Hepatocyte (in vitro differentiated cells): ENCODE measurements around the gene PCBP3.

Source experiments
- EZH2 ChIP-seq: fragments of 200-600 bp; sonication (generic); IDR thresholded peaks from 2 replicates; pipeline ENCODE4 v1.6.1; 2016; ENCODE audit warnings: antibody characterized with exemption, mild to moderate bottlenecking, borderline replicate concordance
- EZH2phosphoT487 ChIP-seq: fragments of 200-600 bp; sonication (generic); IDR thresholded peaks from one replicate; pipeline ENCODE4 v1.6.1; 2018; ENCODE audit warnings: antibody characterized with exemption, mild to moderate bottlenecking, low read depth, moderate library complexity; ENCODE audit not compliant: unreplicated experiment, severe bottlenecking
- TF ChIP-seq, protein P1 (sequence below): fragments of 200-600 bp; sonication (generic); IDR thresholded peaks from 2 replicates; pipeline ENCODE4 v1.5.1; 2016; ENCODE audit warnings: antibody characterized with exemption, mild to moderate bottlenecking; ENCODE audit not compliant: poor library complexity

DNA sequence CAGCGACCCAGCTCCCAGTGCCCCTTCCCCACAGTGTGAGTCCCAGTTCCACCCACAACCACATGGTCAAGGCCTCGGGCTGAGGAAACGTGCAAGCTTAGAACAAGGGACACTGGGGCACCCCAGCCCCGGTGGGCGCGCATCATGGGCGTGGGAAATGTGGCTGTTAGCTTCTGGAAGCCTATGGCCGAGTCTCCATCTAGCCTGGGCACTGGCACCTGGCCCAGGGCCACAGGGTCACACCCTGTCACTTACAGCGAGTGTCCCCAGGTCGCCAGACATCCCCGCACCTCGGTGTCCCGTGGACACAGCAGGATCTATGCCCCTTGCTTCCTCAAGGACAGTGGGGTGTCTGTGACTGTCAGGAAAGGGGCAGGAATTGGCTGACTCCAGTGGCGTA lies 301.1 kb downstream of the PCBP3 start:
- TF ChIP-seq, protein P1, sequence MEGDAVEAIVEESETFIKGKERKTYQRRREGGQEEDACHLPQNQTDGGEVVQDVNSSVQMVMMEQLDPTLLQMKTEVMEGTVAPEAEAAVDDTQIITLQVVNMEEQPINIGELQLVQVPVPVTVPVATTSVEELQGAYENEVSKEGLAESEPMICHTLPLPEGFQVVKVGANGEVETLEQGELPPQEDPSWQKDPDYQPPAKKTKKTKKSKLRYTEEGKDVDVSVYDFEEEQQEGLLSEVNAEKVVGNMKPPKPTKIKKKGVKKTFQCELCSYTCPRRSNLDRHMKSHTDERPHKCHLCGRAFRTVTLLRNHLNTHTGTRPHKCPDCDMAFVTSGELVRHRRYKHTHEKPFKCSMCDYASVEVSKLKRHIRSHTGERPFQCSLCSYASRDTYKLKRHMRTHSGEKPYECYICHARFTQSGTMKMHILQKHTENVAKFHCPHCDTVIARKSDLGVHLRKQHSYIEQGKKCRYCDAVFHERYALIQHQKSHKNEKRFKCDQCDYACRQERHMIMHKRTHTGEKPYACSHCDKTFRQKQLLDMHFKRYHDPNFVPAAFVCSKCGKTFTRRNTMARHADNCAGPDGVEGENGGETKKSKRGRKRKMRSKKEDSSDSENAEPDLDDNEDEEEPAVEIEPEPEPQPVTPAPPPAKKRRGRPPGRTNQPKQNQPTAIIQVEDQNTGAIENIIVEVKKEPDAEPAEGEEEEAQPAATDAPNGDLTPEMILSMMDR = no peak
- no peak for TF ChIP-seq EZH2phosphoT487
- no peak for TF ChIP-seq EZH2
